GM18858 (cell line): ENCODE measurements around the gene FKTN.
"Not testable (repeated sequence)": the region's sequence is repeated elsewhere in the genome, so short reads cannot be mapped to it uniquely, and the experiment has no call there.

Experiments
- ATAC-seq: cut with Tn5 transposase; IDR thresholded peaks from one replicate; pipeline ENCODE4 v1.9.1; 2021; ENCODE audit not compliant: unreplicated experiment

FKTN gene

DNA sequence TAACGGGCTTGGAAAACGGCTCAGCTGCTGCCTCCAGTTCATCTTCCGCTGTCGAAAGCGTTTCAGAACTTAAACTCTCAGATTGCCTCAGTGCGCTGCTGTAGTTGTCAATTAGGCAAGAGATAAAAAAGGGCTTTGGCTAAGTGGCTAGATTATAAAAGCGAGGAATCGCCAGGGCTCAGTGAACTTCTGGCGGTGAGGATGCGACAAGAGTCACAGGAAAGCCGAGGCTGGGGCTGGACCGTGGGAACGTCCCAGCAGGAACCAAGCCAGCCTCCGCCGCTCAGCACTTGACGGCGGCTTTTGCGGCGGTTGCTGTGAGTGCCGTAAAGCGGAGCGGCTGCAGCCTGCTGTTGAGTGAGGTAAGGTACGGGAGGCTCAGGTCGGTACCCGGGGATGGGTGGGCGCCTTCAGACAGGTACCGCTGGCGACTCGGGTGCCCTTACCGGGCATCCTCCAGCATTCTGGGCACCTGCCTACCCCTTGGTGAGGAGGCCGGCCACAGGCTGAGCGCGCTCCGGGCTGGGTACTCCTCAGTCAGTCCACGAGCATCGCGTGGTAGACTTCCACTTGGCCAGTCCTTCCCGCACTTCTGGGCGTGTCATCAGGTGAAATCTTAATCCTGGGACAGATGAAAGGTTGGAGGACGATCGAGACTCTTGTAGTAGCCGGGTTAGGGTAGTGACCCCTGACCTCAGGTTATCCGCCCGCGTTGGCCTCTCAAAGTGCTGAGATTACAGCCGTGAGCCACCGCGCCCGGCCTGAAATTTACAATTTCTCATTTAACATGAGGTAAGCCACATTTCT is at the start of gene FKTN:
TSS of gene FKTN (plus strand) at position 328 of the 807 bp plus-strand sequence. CDS start 16,902 bp downstream, outside the sequence.
- peak; percentile 93 for ATAC-seq

DNA sequence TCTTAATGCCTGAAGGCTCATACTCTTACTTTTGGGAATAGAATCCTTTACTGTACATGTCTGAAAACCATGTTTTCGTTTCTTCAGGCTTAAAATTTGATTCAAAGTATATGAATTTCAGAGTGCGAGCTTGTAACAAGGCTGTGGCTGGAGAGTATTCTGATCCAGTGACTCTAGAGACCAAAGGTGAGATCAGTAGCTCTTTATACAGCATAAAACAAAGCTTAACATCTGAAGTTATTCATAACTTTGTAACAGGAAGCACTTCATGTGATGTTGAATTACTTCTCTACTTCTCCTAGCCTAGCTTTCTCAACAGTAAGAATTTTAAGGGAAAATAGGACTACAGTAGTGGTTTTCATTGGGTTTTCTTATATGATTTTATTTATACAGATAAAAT is 49.4 kb upstream of the FKTN start:
- no peak for ATAC-seq

DNA sequence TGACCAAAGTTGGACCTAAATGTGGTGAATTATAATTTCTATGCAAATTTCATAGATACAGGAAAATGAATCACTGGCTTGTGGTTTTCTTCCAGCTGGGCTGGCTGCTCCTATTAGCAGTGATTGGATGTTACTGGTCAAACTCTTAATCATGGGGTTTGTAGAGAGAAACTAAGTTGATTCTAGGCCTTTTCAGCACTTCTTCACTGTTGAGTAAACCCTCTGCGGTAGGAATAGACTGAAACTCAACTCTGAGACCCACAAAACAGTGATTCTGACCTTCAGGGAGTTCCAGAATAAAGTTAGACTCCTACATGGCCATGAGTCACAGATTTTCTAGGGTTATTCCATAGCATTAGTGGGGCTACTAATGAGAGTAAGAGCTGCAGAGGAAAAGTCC is 47.9 kb upstream of the FKTN start:
- ATAC-seq, result peak; percentile 46

DNA sequence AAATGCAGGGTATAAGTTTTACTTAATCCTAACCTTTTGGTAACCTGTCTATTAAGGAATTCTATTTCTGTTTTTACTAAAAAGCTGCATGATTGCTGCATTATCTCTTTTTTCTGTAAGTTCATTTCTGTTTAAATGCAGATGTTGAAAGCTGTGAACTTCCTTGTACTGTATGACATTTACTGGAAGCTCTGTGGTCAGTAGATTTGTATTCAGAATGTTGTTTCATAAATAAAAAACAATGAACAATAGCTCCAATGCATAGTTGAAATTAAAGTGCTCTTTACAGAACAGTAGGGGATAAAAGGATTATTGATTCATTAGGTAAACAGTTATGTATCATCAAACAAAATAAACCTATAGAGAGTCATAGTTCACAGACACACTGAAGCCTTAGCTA is 46.5 kb upstream of the FKTN start:
- ATAC-seq, result no peak

DNA sequence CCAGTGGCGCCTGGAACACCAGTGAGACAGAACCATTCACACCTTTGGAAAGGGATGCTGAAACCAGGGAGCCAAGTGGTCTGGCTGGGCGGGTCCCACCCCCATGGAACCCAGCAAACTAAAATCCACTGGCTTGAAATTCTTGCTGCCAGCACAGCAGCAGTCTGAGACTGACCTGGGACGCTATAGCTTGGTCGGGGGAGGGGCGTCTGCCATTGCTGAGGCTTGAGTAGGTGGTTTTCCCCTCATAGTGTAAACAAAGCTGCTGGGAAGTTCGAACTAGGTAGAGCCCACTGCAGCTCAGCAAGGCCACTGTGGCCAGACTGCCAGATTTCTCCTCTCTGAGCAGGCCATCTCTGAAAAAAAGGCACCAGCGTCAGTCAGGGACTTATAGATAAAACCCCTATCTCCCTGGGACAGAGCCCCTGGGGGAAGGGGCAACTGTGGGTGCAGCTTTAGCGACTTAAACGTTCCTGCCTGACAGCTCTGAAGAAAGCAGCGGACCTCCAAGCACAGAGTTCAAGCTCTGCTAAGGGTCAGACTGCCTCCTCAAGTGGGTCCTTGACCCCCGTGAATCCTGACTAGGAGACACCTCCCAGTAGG is 42.0 kb upstream of the FKTN start:
- ATAC-seq, result no peak

DNA sequence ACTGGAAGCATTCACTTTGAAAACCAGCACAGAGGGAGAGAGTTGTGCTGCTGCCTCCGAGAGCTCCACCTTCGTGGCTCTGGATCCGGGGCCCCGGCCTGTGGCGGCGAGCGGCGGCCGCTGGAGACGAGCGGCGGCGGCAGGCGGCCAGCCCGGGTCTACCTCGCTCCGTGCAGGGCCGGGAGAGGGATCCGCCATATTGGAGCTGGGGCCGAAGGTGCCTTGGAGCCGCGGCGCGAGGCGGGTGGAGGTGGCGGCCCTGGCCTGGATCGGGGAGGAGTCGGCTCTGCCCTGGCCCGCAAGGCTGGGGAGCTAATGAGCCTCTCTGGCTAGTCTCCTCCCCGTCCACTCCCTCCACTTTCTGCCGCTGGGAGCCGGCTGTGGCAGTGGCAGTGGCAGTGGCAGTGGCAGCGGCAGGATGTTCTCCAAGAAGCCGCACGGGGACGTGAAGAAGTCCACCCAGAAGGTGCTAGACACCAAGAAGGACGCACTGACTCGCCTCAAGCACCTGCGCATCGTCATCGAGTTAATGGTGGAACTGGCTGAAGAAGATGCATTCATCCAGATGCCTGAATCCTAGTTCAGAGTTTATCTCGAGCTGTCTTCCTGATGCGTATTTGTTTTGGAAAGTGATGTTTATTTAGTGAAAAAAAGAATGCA is 38.1 kb upstream of the FKTN start:
- ATAC-seq, result not testable (repeated sequence)

DNA sequence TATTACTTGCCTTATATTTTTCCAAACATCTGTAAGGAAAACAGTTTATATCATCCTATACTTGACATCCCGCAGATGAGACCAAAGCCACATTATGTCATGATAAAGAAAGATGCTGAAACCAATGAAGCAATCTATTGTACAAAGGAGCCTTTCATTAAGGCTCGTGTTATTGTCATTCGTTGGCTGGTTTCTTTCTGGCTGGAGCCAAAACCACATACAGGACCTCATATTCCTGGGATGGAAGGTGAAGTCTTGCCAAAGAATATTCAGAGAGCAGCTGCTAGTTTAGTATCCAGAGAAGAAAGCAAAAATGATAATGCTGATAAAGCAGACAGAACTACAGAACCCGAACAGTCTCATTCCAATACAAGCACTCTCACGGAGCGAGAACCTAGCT is 36.9 kb upstream of the FKTN start:
- not testable (repeated sequence) for ATAC-seq

DNA sequence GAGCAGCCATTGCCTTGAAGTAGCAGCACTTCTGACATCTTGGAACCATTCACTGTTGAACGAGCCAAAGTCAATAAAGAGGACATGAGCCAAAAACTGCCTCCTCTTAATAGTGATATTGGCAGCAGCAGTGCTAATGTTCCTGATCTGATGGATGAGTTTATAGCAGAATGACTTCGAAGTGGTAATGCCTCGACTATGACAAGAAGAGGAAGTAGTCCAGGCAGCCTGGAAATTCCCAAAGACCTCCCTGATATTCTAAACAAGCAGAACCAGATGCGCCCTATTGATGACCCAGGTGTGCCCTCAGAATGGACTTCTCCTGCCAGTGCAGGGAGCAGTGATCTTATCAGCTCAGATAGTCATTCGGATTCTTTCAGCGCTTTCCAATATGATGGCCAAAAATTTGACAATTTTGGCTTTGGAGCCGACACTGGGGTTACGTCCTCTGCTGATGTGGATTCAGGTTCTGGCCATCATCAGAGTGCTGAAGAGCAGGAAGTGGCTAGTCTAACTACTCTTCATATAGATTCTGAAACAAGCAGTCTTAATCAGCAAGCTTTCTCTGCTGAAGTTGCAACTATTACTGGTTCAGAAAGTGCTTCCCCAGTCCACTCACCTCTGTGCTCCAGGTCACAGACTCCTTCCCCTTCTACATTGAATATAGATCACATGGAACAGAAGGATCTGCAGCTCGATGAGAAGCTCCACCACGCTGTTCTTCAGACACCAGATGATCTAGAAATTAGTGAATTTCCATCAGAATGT is 35.1 kb upstream of the FKTN start:
- peak; percentile 89 for ATAC-seq

DNA sequence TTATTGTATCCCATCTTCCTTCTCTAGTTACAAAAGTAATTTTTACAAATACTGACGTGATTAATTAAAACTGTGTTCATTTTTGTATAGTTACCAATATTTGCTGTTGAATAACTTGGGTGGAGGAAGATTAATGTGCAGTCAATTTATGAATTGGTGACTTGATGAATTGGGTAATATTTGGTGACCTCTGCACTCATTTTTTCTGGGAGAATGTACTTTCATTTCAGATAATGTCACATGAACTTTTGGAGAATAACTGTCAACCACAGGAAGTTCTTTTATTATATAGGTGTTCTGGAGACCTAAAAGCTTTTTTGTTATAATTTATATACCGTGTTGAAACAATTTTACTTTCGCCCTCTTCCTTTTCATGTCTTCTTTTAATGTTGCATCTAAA is 26.4 kb upstream of the FKTN start:
- no peak for ATAC-seq

DNA sequence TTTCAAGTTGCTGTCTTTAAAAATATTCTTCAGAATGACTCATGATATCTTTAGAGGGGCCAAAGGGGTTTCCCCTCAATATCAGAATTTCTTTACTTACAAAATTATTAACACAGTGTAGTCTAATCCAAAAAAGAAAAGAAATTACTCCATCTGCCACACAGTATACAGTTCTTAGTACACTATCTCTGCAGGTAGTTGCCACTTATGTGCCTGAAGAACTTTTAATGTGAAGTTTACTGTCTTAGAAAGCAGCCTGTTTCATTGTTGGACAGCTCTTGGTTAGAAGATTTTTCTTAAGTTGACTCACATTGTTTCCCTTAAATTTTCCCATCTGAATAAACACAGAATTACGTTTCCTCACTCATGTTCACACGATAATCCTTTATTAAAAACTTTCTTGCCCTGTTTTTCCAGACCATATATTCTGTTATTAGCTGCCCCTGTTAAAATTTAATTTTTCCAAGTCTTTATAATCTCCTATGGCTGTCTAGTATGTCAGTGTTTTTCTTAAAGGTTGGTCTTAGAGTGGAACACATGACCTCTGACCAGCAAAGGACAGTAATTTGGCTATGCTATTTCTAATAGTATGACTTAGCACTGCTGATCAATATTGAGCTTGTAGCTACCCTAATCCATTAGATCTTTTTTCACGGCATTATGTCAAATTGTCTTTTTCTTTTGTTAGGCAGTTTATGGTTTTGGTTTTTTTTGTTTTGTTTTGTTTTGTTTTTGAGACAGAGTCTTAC is 21.8 kb upstream of the FKTN start:
- peak; percentile 76 for ATAC-seq

DNA sequence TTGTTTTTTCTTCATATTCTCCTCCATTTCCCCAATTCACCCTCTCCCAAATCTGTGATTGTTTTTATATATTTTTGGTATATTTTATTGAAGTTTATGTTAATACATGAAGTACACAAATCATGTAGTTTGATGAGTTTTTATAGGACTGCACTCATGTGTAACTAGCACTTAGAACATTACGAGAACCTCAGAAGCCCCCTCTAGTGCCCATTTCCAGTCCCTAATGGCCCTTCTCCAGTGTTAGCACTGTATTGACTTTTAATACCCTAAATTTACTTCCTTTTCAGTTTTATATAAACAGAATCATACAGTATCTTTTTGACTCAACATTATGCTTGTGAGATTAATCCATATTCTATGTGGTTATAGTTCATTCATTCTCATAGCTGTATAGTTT is 18.5 kb upstream of the FKTN start:
- no peak for ATAC-seq

DNA sequence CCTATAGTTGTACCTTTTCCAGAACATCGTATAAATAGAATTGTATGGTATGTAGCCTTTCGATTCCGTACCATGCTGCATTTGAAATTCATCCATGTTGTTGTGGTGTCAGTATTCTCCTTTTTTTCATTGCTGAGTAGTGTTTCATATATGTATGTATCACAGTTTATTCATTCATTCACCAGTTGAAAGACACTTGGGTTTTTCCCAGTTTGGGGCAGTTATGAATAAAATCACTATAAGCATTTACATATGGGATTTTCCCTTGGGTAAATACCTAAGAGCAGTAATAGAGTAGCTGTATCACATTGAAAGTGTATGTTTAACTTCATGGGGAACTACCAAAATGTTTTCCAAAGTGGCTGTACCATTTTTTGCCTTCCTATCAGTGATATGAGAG is 16.1 kb upstream of the FKTN start:
- ATAC-seq, result peak; percentile 94

DNA sequence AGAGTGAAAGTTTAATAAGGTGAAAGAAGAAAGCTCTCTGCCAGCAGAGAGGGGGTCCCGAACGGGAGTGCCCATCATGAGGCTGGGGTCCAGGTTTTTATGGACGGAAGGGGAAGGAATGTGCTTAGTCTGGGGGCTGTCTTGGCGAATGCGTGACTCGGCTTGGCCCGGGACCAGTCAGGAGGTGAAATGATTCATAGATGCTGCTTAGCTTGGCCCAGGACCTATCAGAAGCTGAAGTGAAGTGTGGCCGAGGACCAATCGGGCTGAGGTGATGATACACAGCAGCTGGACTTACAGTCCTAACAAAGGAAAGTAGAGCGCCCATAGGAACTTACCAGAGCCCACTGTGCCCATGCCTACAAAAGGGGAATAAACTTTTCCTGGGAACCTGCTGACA is 3.9 kb upstream of the FKTN start:
- ATAC-seq, result no peak

DNA sequence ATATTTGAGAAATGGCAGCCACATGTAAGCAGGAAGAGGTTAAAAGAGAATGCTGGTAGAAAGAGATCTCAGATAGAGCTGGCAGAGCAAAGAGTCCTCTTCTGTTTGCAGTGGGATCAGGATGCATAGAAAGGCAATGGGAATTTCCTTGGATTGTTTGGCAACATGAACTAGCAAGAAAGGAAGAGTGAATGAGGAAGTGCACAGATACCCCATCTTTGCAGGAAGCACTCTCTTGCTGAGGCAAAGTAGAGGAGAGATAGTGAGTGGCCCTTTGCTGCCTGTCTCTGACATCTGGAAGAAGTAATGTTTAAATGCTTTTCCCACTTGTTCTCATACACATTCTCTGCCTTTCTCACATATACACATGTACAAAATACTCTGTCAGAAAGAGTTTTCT is 14.5 kb downstream of the FKTN start:
- no peak for ATAC-seq

DNA sequence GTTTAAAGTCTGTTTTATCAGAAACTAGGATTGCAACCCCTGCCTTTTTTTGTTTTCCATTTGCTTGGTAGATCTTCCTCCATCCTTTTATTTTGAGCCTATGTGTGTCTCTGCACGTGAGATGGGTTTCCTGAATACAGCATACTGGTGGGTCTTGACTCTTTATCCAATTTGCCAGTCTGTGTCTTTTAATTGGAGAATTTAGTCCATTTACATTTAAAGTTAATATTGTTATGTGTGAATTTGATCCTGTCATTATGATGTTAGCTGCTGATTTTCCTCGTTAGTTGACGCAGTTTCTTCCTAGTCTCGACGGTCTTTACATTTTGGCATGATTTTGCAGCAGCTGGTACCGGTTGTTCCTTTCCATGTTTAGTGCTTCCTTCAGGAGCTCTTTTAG is 22.0 kb downstream of the FKTN start:
- ATAC-seq, result not testable (repeated sequence)

DNA sequence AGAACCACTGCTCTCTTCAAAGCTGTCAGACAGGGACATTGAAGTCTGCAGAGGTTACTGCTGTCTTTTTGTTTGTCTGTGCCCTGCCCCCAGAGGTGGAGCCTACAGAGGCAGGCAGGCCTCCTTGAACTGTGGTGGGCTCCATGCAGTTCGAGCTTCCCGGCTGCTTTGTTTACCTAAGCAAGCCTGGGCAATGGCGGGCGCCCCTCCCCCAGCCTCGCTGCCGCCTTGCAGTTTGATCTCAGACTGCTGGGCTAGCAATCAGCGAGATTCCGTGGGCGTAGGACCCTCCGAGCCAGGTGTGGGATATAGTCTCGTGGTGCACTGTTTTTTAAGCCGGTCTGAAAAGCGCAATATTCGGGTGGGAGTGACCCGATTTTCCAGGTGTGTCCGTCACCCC is 23.6 kb downstream of the FKTN start:
- ATAC-seq, result not testable (repeated sequence)

DNA sequence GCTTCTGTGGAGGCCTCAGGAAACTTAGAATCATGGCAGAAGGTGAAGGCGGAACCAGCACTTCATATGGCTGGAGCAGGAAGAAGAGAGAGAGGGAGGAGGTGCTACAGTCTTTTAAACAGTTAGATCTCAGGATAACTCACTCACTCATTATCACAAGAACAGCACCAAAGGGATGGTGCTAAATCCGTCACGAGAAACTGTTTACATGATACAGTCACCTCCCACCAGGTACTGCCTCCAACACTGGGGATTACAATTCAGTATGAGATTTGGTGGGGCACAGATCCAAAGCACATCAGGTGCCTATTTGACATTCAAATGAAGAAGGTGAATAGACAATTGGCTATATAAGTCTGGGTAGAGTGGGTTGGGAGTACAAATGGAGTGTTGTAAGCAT is 35.2 kb downstream of the FKTN start:
- ATAC-seq, result no peak

DNA sequence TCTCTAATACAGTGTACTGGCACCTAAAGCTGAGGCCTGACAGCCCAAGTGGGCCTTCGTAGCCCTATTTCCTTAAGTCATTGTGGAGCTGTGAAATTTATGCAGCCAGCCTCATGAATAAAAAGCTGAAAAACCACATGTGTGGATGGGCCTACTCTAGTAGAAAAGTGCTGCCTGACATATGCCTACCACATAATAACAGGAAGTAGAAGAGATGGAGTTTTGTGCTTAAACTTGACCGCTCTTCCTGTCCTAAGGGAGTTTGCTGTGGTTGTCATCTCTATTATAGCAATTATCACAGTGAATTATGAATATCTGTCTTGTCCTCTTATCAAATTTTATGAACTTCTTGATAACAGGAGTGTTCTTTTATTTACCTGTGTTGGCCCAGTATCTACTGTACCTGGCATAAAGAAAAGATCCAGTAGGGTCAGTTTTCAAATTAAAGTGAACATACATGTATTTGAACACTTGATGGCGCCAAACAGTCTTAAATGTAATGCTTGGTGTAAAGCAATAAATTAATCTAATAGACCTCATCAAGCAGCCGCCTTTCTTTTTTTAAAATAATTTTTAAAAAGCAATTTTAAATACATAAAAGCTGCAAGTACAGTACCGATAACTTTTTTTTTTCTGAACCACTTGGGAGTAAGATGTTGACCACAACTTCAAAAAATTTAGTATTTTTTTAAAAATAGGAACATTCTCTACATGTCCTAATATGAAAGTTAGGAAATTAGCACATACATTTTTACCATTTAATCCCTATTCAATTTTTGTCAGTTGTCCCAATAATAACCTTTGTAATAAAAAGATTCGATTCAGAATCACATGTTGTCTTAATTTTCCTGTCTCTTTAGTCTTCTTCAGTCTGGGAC is 51.0 kb downstream of the FKTN start:
- peak; percentile 58 for ATAC-seq

DNA sequence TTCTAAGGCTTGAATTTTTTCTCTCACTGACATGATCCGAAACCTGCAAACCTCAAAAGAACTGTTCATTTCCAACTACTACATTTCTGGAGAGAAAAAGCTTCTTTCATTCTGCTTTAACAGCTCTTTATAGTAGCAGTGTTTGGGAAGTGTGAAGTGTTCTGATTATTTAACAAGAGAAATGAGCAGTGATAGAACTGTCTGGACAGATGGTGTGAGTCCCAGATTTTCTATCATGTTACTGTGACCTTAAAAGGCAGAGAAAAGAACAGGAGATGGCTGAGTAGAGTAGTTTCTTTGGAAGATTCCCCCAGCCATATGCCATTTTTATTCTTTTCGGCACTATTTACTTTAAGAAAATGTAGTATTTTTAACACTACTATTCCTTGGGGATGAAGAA is 63.1 kb downstream of the FKTN start:
- ATAC-seq, result no peak

DNA sequence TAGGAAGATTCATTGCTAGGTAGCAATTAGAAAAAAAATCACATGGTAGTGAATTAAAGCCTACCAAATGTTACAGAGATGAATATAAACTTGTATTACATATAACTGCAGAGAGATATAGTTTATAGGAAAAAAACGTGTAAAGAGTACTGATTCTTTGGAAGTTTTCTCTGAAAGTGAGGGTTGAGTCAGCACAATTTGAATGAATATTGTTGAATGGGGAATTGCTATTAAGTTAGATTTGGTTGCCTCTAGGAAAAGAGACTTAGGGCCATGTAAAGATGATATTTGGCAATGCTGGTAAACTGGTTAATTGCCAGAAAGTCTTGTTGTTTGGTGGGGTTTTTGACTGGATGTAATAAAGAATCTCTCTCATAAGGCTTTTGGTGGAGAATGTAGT is 67.2 kb downstream of the FKTN start:
- no peak for ATAC-seq
